HEK293 (cell line): ENCODE results near the gene LCORL.

ENCODE experiments used
- CTCF ChIA-PET: fragments of 350-600 bp; formaldehyde crosslinking; extraction: SDS; loops from one replicate; lab custom pipeline; 2021; ENCODE audit warnings: antibody characterized with exemption; lab: Yijun Ruan, JAX
- POLR2A ChIA-PET: fragments of 300-600 bp; formaldehyde crosslinking; extraction: SDS; loops from one replicate; lab custom pipeline; 2020; ENCODE audit warnings: antibody characterized with exemption, inconsistent platforms; lab: Yijun Ruan, JAX
- H3K27ac ChIP-seq: fragments of 200-500 bp; sonication (Bioruptor generic); 2 replicates; pipeline ENCODE4 v1.5.1; 2014; ENCODE audit warnings: low read depth, low read length, control low read depth, inconsistent platforms; ENCODE audit errors: extremely low read depth
- H3K36me3 ChIP-seq, 2 experiments: fragments of 200-500 bp in 1 of 2; sonication (Bioruptor generic) in 1 of 2; 1 replicate in 1 of 2; 2 replicates in 1 of 2; pipeline ENCODE4 v1.5.1; 2014 to 2017; ENCODE audit warnings: inconsistent platforms in 2 of 2, low read length in 2 of 2; ENCODE audit not compliant: control insufficient read depth in 2 of 2, insufficient read depth in 1 of 2
- H3K4me1 ChIP-seq: fragments of 200-500 bp; sonication (Bioruptor generic); 2 replicates; pipeline ENCODE4 v1.5.1; 2014; ENCODE audit warnings: mild to moderate bottlenecking, low read length, inconsistent platforms; ENCODE audit not compliant: control insufficient read depth, insufficient read depth
- H3K4me3 ChIP-seq: 2 replicates; pipeline ENCODE4 v1.5.1; 2011; ENCODE audit warnings: low read depth, mild to moderate bottlenecking, control low read depth, low read length, moderate library complexity
- H3K9me3 ChIP-seq: fragments of 200-500 bp; sonication (Bioruptor generic); 2 replicates; pipeline ENCODE4 v1.5.1; 2014; ENCODE audit warnings: low read depth, low read length, inconsistent platforms; ENCODE audit not compliant: control insufficient read depth, insufficient read depth
- ATF2 ChIP-seq: fragments of 450-650 bp; formaldehyde crosslinking; IDR thresholded peaks from 2 replicates; pipeline ENCODE4 v1.5.1; 2016; ENCODE audit warnings: missing biosample characterization, missing genetic modification characterization, low read depth
- GLI2 ChIP-seq: fragments of 450-650 bp; formaldehyde crosslinking; IDR thresholded peaks from 2 replicates; pipeline ENCODE4; 2017; ENCODE audit warnings: missing biosample characterization, missing genetic modification characterization, low read depth, borderline replicate concordance
- HOXA7 ChIP-seq: sonication (generic); formaldehyde crosslinking; IDR thresholded peaks from 2 replicates; pipeline ENCODE4 v1.8.1; 2022; ENCODE audit warnings: missing genetic modification reagents, borderline replicate concordance
- HOXD13 ChIP-seq: sonication (generic); formaldehyde crosslinking; IDR thresholded peaks from 2 replicates; pipeline ENCODE4 v1.8.0; 2022; ENCODE audit warnings: missing genetic modification reagents, borderline replicate concordance
- OSR2 ChIP-seq: fragments of 450-650 bp; formaldehyde crosslinking; IDR thresholded peaks from 2 replicates; pipeline ENCODE4 v1.5.1; 2016; ENCODE audit warnings: missing biosample characterization, missing genetic modification characterization
- SETDB1 ChIP-seq: IDR thresholded peaks from one replicate; pipeline ENCODE4 v1.6.1; 2017; ENCODE audit warnings: mild to moderate bottlenecking, low read length, moderate library complexity, mixed read lengths; ENCODE audit not compliant: insufficient read length
- ZBTB48 ChIP-seq: fragments of 450-650 bp; formaldehyde crosslinking; IDR thresholded peaks from 2 replicates; pipeline ENCODE4 v1.5.1; 2016; ENCODE audit warnings: missing biosample characterization, missing genetic modification characterization
- ZBTB49 ChIP-seq: fragments of 450-650 bp; formaldehyde crosslinking; IDR thresholded peaks from 2 replicates; pipeline ENCODE4 v1.5.1; 2016; ENCODE audit warnings: missing biosample characterization, missing genetic modification characterization, low read depth
- ZBTB6 ChIP-seq: fragments of 450-650 bp; formaldehyde crosslinking; IDR thresholded peaks from 2 replicates; pipeline ENCODE4 v1.5.1; 2017; ENCODE audit warnings: missing biosample characterization, missing genetic modification characterization
- ZNF132 ChIP-seq: fragments of 450-650 bp; formaldehyde crosslinking; IDR thresholded peaks from 2 replicates; pipeline ENCODE4 v1.5.1; 2017; ENCODE audit warnings: missing biosample characterization, missing genetic modification characterization, borderline replicate concordance
- ZNF184 ChIP-seq: fragments of 450-650 bp; IDR thresholded peaks from 2 replicates; pipeline ENCODE4 v1.5.1; 2018; ENCODE audit warnings: missing biosample characterization, mild to moderate bottlenecking, missing genetic modification characterization
- ZNF214 ChIP-seq: fragments of 450-650 bp; formaldehyde crosslinking; IDR thresholded peaks from 2 replicates; pipeline ENCODE4 v1.5.1; 2017; ENCODE audit warnings: missing biosample characterization, mild to moderate bottlenecking, missing genetic modification characterization, borderline replicate concordance
- ZNF223 ChIP-seq: fragments of 450-650 bp; formaldehyde crosslinking; IDR thresholded peaks from 2 replicates; pipeline ENCODE4 v1.5.1; 2016; ENCODE audit warnings: missing biosample characterization, missing genetic modification characterization
- ZNF280C ChIP-seq: fragments of 450-650 bp; formaldehyde crosslinking; IDR thresholded peaks from 2 replicates; pipeline ENCODE4 v1.5.1; 2016; ENCODE audit warnings: missing biosample characterization, missing genetic modification characterization
- ZNF280D ChIP-seq: fragments of 450-650 bp; formaldehyde crosslinking; IDR thresholded peaks from 2 replicates; pipeline ENCODE4 v1.5.1; 2016; ENCODE audit warnings: missing biosample characterization, missing genetic modification characterization
- ZNF394 ChIP-seq: fragments of 450-650 bp; formaldehyde crosslinking; IDR thresholded peaks from 2 replicates; pipeline ENCODE4 v1.5.1; 2016; ENCODE audit warnings: missing biosample characterization, missing genetic modification characterization, mild to moderate bottlenecking, moderate library complexity, borderline replicate concordance
- ZNF398 ChIP-seq: fragments of 450-650 bp; formaldehyde crosslinking; IDR thresholded peaks from 2 replicates; pipeline ENCODE4 v1.5.1; 2017; ENCODE audit warnings: missing biosample characterization, missing genetic modification characterization
- ZNF48 ChIP-seq: fragments of 450-650 bp; formaldehyde crosslinking; IDR thresholded peaks from 2 replicates; pipeline ENCODE4 v1.5.1; 2016; ENCODE audit warnings: missing biosample characterization, missing genetic modification characterization
- ZNF521 ChIP-seq: fragments of 450-650 bp; formaldehyde crosslinking; IDR thresholded peaks from 2 replicates; pipeline ENCODE4 v1.5.1; 2017; ENCODE audit warnings: missing biosample characterization, mild to moderate bottlenecking, missing genetic modification characterization
- ZNF560 ChIP-seq: fragments of 450-650 bp; formaldehyde crosslinking; IDR thresholded peaks from 2 replicates; pipeline ENCODE4 v1.5.1; 2017; ENCODE audit warnings: missing biosample characterization, missing genetic modification characterization, borderline replicate concordance
- ZNF670 ChIP-seq: fragments of 450-650 bp; formaldehyde crosslinking; IDR thresholded peaks from 2 replicates; pipeline ENCODE4 v1.5.1; 2016; ENCODE audit warnings: missing biosample characterization, missing genetic modification characterization, low read depth
- ZNF768 ChIP-seq: fragments of 450-650 bp; formaldehyde crosslinking; IDR thresholded peaks from 2 replicates; pipeline ENCODE4 v1.5.1; 2018; ENCODE audit warnings: missing biosample characterization, mild to moderate bottlenecking, missing genetic modification characterization

The LCORL gene

GRCh38 chr4:17915439-17915838 is 106.1 kb downstream of the LCORL start:
- no peak overlapping the region for H3K4me3 ChIP-seq
- no peaks in the 10 kb centered on the region for H3K36me3 ChIP-seq
- H3K9me3 ChIP-seq: no peaks in the 10 kb centered on the region
- H3K27ac ChIP-seq: no peak overlapping the region
- no peak for TF ChIP-seq ZNF394 (tag by site-specific recombination)
- no peak for TF ChIP-seq ZNF214 (tag by site-specific recombination)
- TF ChIP-seq OSR2: no peak
- TF ChIP-seq ZNF48 (tag by site-specific recombination): no peak
- TF ChIP-seq ZNF280D (tag by site-specific recombination): no peak
- POLR2A ChIA-PET: no interaction called here
- no peaks in the 10 kb centered on the region for H3K4me1 ChIP-seq
- CTCF ChIA-PET: interaction anchor here (0.6 kb wide), 1 partner anchor 35 kb away, joined by 6 read pairs; no protein-coding TSS in a partner anchor

- H3K27ac ChIP-seq: no peak overlapping the region
- POLR2A ChIA-PET: no interaction called here
- H3K9me3 ChIP-seq: no peaks in the 10 kb centered on the region
- H3K4me3 ChIP-seq: no peak overlapping the region
- no peaks in the 10 kb centered on the region for H3K4me1 ChIP-seq
- CTCF ChIA-PET: no interaction called here
- no peaks in the 10 kb centered on the region for H3K36me3 ChIP-seq
- no peak for TF ChIP-seq ZNF184
- no peak for TF ChIP-seq ZNF670
- no peak for TF ChIP-seq GLI2 (tag by site-specific recombination)
- no peak for TF ChIP-seq ZNF521 (tag by site-specific recombination)
- no peak for TF ChIP-seq ZNF560 (tag by site-specific recombination)
- no peak for TF ChIP-seq ZBTB6 (tag by site-specific recombination)
- TF ChIP-seq ZBTB48 (tag by site-specific recombination): no peak
- no peak for TF ChIP-seq SETDB1
- no peak for TF ChIP-seq ZBTB49 (tag by site-specific recombination)
- no peak for TF ChIP-seq ZNF768 (tag by site-specific recombination)
- no peak for TF ChIP-seq ZNF132
- no peak for TF ChIP-seq ZNF280C (tag by site-specific recombination)
- no peak for TF ChIP-seq ZNF223 (tag by site-specific recombination)
- no peak for TF ChIP-seq HOXD13
- TF ChIP-seq HOXA7 (CRISPR knock-in tag): no peak
- no peak for TF ChIP-seq ATF2 (tag by site-specific recombination)
- no peak for TF ChIP-seq ZNF398 (tag by site-specific recombination)
Observed at GRCh38 chr4:17912011-17912410, 109.5 kb downstream of the LCORL start.
